Stimulated activated CD4-positive, alpha-beta T cell treated with anti-CD3 and anti-CD28 coated beads, Interleukin-15, amount 100 ng/mL, for 48 hours (primary cell): Measurements from ENCODE around the gene CCDC141.

Experiments
- DNase-seq, 2 donors: peaks; one replicate each; pipeline ENCODE4 v3.0.0-alpha.2; 2020; ENCODE audit warnings: low read depth in 2 of 2

Gene CCDC141

DNA sequence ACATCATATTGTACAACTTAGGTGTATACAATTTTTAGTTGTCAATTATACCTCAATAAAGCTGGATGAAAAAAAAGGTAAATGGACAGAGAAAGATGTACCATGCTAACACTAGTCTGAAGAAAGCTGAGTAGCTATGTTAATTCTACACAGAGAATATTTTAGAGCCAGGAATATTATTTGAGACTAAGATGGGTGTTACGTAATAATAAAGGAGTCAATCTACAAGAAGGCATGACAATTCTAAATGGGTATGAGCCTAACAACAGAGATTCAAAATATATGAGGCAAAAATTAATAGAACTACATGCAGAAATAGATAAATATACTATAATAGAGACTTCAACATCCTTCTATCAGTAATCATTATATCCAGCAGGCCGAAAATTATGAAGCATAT, 69.1 kb downstream of the CCDC141 start:
- no peak for DNase-seq

DNA sequence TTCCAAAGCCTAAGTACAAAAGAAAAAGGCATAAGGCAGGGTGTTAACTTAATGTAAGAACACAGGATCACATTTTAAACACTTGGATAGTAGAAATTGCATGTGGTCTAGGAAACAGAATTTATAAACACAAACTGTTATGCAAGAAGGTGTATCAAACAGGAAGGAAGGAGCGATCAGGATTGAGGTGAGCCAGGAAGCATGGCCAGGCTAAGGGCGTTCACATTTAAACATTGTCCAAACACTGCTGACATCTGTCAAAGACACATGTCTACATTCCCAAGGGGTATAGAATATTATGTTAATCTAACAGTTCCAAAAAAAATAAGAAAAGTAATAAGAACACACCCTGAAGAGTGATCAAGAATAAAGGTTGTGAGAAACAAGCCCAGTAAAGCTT, 71.3 kb downstream of the CCDC141 start:
- no peak for DNase-seq

DNA sequence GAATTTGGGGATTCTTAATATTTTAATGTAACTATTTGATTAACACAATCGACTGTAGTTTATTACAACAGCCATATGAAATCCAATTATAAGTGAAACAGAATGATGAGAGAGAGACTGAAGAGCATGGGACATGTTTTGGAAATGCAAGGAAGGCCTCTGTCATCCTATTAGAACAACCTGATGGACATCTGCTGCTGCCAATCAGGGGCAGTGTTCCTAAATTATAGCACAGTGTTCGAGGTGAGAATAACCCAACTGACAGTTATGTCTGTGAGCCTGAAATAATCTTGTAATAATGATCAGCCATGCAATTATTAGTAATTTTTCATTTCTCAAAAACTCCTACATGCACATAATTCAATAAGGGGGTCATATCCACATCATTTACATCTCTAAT, 73.6 kb downstream of the CCDC141 start:
- DNase-seq, result no peak

DNA sequence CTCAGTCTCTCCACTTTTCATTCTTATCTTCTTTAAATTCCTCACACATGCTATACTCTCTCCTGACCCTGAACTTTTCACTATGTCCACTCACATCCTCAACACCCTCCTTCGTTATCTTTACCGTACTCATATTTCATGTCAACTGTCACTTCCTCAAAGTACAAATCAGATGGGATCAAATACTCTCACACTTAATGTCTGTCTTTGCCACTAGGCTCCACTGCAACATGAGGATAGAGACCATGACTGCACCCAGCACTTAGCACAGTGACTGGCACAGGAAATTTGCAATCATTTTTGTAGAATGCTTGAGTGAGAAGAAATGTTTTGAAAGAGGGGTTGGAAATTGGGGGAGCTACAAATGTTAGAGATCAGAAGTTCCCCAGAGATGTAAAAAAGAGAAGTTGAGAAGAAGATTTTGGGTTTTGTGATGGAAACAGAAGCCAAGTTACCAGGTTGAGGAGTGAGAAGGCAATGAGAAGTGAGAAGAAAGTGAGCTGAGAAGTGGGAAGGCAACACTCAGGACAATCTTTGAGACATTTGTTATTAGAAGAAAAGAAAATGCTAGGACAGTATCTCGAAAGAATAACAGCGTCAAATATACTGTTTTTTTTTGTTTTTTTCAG, 87.0 kb downstream of the CCDC141 start:
- DNase-seq, result no peak

DNA sequence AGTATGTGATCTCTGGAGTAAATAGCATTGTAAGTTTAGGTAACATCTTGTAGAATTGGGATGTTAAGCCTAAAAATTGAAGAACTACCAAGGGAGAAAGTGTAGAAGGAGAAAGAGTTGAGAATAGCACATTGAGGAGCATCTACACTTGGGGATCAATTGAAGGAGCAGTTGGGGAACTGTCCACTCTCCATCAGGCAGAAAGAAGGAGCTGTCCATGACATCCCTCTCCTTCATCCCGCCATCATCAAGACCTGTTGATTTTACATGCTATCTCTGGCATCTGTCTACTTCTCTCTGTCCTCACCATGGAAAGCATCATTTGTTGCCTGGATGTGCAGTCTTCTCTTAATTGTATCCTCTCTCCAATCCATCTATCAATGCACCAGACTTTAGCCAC, 87.8 kb downstream of the CCDC141 start:
- no peak for DNase-seq

DNA sequence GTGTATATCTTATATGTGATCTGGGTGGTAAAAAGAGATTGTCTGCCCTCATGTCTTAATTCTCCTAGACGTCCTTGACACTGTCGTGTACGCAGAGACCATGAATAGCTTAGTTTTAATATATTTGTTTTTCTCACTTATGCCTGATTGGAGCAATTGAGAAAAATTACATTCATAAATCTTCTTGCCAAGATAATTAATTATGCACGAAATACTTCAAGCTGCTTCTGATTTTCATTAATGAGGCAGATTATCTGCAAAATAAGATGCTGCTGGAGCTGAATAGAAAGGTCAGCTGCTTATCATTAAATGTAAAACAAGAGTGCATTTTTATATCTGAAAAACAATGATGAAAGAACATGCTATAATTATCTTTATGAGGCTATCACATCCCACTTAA, 95.9 kb downstream of the CCDC141 start:
- DNase-seq, result no peak

DNA sequence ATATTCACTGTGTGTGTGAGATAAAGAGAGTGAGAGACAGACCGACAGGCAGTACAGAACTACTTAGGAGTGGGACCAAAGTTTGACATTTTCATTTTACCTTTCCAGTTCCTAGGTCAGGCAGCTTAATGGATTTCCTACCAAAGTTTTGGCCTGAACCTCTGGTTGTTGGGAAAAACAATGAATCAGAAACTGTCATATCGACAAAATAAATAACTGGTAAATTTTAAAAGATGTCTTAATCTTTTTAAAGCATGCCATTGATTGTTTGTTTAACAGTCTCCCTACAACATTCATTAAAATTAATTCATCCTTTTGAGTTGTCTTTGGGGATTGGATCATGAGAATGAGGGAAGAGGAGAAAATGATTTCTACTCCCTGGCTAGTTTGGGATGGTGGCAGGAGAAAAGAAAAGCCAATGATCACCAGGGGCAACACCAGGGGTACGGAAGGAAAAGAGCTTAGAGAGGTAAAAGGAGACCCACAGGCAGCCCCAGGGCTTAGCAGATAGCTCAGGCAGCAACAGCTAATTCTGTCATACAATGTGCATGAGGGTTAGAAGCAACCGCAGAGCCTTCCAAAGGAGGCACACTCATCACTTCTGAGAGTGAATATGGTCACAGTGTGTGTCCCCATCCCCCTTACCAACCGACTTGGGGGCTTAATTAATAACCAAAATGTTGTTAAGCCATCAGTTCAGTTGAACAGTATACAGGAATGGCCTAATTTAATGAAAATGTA, 98.5 kb downstream of the CCDC141 start:
- no peak for DNase-seq

DNA sequence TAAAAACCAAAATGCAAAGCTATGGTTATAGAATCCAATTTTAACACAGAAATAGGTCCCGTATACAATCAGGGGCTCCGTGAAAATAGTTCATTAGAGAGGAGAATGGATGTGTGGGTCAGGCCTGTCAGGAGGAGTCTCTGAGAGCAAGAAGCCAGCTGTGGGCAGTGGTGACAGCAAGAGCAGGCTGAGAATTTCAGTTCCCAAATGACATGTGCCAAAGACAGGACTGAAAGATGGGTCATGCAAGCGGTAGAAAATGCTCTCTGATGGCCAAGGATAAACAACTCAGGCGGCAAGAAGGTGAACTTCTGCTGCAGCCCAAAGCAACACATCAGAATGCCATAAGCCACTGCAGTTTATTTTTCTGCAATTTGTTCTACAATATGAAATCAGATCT, 100.4 kb downstream of the CCDC141 start:
- no peak for DNase-seq

DNA sequence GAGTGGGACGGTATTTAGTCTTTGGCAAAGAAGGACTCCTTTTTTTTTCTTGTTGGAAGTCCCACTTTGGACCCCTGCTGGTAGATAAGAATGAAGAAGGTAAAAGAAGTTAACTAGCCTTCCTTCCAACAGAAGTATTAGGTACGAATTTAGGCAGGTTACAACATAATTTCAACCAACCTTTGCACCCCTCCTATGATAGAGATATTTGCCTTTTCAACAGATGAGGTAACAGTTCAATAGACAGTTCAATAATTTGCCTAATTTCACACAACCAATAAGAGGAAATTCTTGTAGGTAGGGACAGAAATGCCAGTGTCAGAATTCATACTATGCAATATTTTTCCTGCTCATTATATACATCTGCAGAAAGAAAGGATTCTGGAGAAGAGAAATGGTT, 100.8 kb downstream of the CCDC141 start:
- no peak for DNase-seq

DNA sequence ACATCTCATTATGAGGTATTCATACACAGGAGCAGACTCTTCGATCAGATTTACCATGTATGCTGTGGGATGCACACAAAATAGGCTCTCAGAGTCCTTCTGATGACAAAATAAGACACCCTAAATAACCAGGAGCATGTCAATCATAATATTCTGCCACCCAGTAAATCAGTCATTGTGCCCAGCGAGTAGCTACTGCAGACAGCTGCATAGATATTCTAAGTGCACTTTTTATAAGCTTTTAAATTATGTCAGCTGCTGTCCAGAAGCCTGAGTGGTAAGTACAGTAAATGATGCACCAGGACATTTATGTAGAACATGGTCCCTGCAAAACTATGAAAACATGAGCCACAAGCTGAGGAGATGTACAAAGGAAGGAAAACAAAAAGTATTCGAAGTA, 102.9 kb downstream of the CCDC141 start:
- no peak for DNase-seq

DNA sequence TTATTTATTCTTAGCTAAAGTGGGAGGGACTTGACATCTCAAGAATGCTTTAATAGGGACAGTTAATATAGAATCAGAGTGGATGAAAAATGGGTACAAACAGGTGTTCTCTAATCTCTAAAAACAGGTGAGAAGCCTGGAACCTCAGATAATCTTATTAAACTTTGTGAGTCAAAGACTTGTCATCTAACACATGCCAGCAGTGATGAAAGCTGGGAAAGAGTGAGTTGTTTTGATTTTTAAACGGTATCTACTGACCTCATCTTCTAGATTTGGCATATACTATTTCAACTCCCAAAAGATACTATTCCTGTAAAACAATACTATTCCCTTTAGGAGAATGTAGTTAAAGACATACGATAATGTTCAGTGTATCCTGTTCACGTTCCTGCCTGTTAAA, 103.4 kb downstream of the CCDC141 start:
- DNase-seq, result no peak

DNA sequence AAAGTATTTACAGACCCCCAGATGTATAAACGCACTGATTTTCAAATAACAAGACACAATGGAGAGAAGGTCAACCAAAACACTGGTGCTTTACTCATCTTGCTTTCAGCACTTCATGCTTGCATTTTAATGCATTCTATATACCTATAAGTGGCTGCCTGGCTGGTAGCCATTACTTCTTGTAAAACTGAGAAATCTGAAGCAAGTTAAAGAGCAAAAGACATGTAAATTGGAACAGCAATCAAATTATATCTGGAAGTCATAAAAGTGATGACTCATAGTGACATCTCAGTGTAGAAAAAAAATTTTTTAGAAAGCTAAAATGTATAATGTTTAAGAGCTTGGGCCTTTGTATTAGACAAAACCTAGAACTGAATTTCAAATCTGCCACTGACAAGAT, 106.2 kb downstream of the CCDC141 start:
- no peak for DNase-seq

DNA sequence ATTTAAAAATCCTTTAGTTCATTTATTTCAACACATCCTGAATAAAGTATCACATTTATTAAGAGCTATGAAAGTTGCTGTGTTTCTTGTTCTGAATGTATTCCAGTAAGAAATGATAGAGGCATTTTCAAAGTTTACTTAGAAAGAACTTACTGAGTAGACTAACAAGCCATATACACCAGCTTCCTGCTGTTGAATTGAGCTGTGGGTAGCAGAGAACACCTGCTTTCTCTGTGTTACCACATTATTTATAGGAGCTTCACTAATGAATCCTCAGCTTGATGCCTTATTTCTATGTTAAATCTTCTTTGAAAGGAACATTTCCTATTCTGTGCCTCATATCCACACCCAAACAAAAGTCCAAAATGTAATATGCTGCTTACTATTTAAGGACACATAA, 115.4 kb downstream of the CCDC141 start:
- DNase-seq, result no peak

DNA sequence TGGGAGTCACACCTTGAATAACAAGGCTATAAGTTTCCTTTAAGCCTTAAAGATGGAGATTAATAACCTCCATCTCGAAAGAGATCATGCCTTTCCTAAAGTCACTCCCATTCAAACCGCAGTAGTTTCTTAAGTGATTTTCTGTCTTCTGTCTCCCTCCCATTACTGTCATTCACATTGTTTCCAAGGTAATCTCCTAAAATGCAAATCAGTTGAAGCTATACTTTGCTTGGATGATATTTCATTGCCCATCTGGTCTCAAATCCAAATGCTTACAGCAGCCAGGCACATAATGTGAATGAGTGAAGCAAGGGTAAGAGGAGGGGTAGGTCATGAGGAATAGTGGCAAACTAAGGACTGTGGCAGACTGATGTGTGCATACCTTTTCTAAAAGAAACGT, 116.4 kb downstream of the CCDC141 start:
- DNase-seq, result no peak

DNA sequence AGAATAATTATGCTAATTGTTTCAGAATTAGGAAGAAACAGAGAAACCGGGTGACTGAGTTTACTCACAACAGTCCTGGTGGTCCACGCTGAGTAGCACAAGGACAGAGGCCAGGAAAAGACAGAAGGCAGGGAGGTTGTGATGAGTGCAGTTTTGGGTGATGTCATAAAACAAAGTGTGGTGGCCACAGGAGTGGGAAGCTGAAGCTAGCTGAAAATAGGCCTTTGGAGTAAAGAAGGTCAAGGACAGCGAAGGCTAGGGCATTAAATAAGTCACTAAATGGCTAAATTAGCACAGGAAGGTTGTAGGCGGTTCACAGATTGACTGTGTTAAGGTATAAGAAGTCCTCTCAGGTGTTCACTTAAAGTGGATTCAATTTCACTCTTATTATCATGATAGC, 121.9 kb downstream of the CCDC141 start:
- DNase-seq, result no peak

DNA sequence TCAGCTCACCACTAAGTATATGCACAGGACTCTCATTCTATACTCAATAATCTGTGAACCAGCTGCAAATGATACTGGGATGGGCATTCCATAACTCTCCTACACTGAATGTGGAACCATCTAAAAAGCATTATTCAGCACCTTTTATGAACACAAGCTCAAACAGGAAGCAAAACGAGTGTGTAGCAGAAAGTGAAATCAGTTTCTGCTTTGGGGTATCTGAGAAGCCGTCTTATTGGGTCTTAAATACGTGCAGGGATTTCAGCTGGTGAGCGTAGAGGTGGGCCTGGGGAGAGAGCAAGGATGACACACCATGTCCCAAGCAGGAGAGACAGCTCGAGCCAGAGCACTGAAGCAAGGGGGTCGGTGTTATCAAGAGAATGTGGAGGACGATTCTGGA, 122.8 kb downstream of the CCDC141 start:
- DNase-seq, result no peak

DNA sequence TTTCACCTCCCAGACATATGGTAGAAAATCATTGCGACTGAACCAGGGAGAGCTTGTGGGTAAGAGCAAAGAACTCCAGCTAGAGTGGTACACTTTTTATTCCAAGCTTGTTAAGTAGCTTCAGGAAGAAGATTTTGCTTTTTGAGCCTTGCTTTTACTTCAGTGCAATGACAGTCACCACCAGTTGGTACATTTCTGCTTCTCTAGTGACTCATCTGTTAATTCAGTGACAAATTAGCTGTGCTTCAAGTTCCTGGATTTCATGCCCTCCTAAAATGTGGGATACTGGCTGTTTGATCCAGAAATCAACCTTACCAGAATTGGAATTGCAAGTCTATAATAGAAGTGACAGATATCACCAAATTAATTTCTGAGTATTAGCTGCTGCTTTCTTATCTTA, 125.1 kb downstream of the CCDC141 start:
- no peak for DNase-seq

DNA sequence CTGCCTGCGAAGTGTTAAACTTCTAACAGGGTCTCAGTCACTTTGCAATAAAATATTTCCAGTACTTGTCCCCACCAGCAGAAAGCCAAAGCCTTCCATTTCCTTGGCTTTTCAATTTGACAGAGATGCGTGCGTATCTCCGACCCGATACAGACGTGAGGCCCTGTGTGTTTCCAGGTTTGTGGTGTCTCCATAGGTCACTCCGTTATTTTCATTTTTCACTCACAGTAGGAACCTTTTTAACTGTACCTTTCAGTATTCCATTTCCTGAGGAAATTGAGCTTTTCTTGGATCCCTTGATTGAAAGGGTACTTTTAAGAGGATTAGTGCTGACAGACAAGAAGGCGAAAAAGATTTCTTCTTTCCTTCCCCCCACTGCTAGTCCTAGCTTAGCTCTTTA, 126.4 kb downstream of the CCDC141 start:
- DNase-seq, result no peak

DNA sequence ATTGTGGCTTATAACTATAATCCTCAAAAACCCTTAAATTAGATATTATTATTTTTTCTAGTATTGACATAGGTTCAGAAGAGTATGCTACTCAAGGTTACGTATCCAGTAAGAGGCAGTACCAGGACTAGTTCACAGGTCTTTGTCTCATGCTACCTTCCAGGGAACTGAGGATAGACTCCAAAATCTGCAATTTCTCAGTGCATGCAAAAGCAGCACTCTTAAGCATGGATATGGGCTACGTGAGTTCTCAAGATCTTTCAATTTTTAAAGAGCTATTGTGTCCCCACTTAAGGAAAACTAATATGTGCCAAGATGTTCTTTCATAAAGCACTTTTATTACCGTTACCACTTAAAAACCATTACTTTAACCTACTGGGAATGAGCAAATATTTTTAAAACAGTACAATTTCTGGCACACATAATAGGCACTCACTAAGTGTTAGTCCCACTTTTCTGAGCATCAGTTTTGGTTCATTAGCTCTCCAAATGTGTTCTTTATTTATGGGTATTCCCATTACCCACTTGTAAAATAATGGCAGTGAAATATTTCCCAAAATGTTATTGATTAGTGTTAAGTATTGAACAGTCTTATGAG, 128.9 kb downstream of the CCDC141 start:
- DNase-seq, result no peak

DNA sequence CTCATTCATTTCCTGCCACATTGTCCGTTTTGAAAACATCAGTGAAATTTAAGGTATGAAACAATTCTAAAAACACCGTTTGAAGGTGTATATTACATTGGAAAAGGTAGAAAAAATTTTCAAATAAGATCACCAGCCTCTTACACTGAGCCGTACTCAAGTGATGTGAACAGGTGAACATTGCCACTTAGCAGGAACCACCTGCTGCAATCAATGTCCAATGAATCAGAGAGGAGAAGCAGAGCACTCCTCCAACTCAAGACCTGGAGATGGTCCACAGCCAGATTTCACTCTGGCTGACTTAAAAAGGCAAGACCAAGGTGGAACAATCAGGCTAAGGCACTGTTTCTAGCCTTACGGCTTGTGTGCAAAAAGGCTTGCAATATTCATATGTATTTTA, 132.4 kb downstream of the CCDC141 start:
- DNase-seq, result no peak

DNA sequence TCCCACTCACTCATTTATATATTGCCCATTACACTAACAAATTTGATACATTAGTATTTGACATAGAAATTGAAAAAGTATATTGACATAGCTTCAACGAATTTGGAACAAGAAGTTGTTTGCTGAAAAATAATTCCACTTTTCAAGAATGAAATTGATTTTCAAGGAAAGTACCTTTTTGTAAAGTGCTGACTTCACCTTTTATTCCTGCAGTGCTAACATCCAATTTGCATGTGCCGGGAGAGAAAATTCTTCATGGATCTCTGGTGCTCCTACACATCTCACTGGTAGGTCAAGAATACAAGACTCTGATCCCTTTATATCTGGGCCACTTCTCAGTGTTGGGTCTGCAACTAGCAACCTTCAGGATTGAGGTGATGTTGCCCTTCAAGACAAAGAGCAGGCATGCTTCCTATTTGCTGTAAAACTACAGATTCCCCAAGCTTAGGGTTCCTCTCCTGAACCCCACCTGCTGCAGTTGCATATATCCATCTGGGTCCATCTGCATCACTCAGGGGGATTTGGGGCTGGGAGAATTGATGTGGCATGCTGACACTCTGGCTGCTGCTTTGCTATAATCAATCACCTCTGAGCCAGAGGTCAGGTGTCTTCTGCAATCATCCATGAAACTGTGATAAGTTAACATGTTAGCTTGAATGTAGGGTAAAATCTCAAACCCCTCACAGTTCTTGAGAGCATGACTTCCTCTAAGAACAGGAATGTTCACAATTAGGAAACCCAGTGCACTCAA, 134.3 kb downstream of the CCDC141 start:
- DNase-seq, result no peak

DNA sequence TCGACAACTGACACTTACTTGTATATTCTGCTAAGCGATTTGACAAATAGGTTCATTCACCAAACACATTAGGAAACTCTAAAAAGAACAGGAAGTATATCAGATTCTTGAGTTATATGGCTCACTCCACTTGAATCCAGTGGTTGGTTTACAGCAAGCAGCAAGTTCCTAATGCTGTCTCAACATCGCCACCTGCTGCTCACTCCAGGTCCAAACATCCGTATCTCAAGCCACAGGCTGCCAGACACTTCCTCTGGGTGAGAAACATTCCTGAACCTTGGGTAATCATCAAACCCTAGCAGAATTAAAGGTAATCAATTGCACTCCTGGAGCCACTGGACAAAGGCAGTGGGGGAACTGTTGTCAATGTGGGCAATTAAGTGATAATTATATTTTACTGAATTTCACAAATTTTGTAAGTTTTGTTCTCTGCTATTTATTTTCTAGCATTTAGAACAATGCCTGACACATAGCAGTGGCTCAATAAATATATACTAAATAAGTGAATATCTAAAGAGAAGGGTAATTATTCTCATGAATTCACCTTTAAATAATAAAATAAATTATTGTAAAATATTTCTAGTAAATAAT, 135.6 kb downstream of the CCDC141 start:
- peak; percentile 41 to 58 for DNase-seq
